Measurements from ENCODE around the gene LGALS9.

Gene LGALS9

DNA sequence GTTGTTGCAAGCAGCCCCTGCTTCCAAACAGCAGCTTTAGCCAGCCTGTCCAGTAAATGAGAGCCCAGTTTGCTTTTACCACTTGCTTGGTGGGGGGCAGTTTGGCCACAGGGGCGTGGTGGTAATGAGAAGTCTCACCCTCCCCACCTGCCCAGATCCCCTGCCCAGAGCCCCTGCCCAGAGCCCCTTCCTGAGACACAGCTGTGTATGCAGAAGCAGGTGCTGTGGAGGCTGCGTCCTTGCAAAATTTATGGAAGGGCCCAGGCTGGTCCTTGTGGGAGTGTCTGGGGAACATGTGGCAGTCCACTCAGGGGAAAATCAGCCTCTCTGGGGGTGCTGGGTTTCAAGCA lies 27.6 kb upstream of the LGALS9 start:
- Histone ChIP-seq H3K79me1 (replicated peaks; ENCODE audit: low read length, poor library complexity, severe bottlenecking) (peaks cover 3% of the 10 kb centered on the region), H3K4me1 (ENCODE audit: control insufficient read depth, insufficient read depth, low read depth, low read length) (peaks cover 7% of the 10 kb centered on the region), H3K9me3 (ENCODE audit: control insufficient read depth, low read length) (no peaks in the 10 kb centered on the region), H3K4me2 (ENCODE audit: low read length, poor library complexity, severe bottlenecking) (no peak overlapping the region), H2BK12ac (ENCODE audit: low read length in 2 of 2) (no peak overlapping the region), H4K91ac (ENCODE audit: low read length) (no peak overlapping the region), H3K36me3 (ENCODE audit: control insufficient read depth in 1 of 2, insufficient read depth in 2 of 2, low read depth in 1 of 2, low read length in 2 of 2) (peaks cover 55 to 56% of the 10 kb centered on the region in 2 experiments), H2AFZ (ENCODE audit: low read depth, low read length) (no peak overlapping the region), H3K9ac (ENCODE audit: low read length) (no peak overlapping the region), H2BK5ac (ENCODE audit: low read depth, low read length, poor library complexity, severe bottlenecking) (no peak overlapping the region), H3K4me3 (ENCODE audit: insufficient read depth in 1 of 2, low read depth in 1 of 2, low read length in 2 of 2) (no peak overlapping the region), H2BK15ac (ENCODE audit: low read depth, poor library complexity, severe bottlenecking) (no peak overlapping the region), H4K8ac (ENCODE audit: low read length) (no peak overlapping the region), H3K23ac (ENCODE audit: low read length in 2 of 2) (no peak overlapping the region), H2AK5ac (ENCODE audit: low read length, severe bottlenecking) (no peak overlapping the region), H3K4ac (ENCODE audit: low read depth in 1 of 2, low read length in 2 of 2) (no peak overlapping the region), H3K14ac (ENCODE audit: low read length in 2 of 2) (no peak overlapping the region), H3K18ac (ENCODE audit: low read depth in 1 of 2, low read length in 2 of 2) (no peak overlapping the region), H3K27ac (ENCODE audit: low read length, poor library complexity, severe bottlenecking) (no peak overlapping the region), H2BK120ac (ENCODE audit: low read depth, low read length) (no peak overlapping the region), H3K27me3 (ENCODE audit: control insufficient read depth in 1 of 2, insufficient read depth in 1 of 2, low read length in 2 of 2) (no peaks in the 10 kb centered on the region)
- DNase-seq, result no peak
- WGBS, result 75% methylated on average over 1 of the region's 2 CpGs

DNA sequence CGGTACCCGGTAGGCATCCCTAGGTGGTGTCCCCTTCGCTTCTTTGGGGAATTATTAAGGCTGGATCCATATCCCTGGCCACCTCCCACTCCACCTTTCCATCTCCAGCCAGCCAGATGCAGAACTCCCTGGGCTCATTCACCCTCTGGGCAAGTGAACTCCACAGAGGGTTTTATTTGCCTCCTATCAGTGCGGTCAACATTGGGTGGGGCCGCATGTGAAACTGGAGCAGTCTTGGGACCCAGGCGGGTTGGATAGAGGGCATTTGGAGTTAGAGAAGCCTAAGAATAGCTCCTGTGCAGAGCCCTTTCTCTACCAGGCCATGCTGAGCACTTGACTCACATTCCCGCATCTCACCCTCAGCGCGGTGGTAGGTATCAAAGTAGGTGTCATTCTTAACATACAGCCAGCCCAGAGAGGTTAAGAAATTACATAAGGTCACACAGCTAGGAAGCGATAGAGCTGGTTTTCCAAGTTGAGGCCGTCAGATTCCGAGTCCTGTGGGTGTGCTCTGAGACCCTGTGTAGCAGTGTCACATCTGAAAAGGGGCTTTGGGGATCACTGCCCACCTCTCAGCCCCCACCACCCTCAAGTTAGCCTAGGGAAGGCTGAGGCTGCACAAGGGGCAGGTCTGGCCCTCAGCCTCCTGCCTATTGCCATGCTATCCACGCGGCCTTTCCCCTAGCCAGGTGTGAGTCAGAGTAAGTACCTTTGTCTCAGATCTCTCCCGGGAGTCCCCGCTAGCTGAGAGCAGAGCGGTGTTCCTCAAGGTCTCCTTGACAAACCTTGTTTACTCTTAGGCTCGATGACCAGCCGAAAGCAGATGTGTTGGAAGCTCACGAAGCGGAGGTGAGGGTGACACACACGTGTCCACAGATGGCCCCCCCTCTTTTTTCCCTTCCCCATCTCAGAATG lies 26.9 kb upstream of the LGALS9 start:
- Histone ChIP-seq H3K27me3 (ENCODE audit: control insufficient read depth in 1 of 2, insufficient read depth in 1 of 2, low read length in 2 of 2) (no peaks in the 10 kb centered on the region), H3K4ac (ENCODE audit: low read depth in 1 of 2, low read length in 2 of 2) (no peak overlapping the region), H2BK12ac (ENCODE audit: low read length in 2 of 2) (no peak overlapping the region), H3K27ac (ENCODE audit: low read length, poor library complexity, severe bottlenecking) (no peak overlapping the region), H3K4me2 (ENCODE audit: low read length, poor library complexity, severe bottlenecking) (no peak overlapping the region), H3K4me1 (ENCODE audit: control insufficient read depth, insufficient read depth, low read depth, low read length) (peaks cover 7% of the 10 kb centered on the region), H2BK5ac (ENCODE audit: low read depth, low read length, poor library complexity, severe bottlenecking) (no peak overlapping the region), H3K18ac (ENCODE audit: low read depth in 1 of 2, low read length in 2 of 2) (no peak overlapping the region), H2AK5ac (ENCODE audit: low read length, severe bottlenecking) (no peak overlapping the region), H4K8ac (ENCODE audit: low read length) (no peak overlapping the region), H3K79me1 (replicated peaks; ENCODE audit: low read length, poor library complexity, severe bottlenecking) (peaks cover 3% of the 10 kb centered on the region), H4K91ac (ENCODE audit: low read length) (no peak overlapping the region), H2BK120ac (ENCODE audit: low read depth, low read length) (no peak overlapping the region), H3K4me3 (ENCODE audit: insufficient read depth in 1 of 2, low read depth in 1 of 2, low read length in 2 of 2) (no peak overlapping the region), H3K9me3 (ENCODE audit: control insufficient read depth, low read length) (no peaks in the 10 kb centered on the region), H3K14ac (ENCODE audit: low read length in 2 of 2) (no peak overlapping the region), H3K23ac (ENCODE audit: low read length in 2 of 2) (no peak overlapping the region), H2AFZ (ENCODE audit: low read depth, low read length) (no peak overlapping the region), H3K36me3 (ENCODE audit: control insufficient read depth in 1 of 2, insufficient read depth in 2 of 2, low read depth in 1 of 2, low read length in 2 of 2) (peaks cover 57 to 60% of the 10 kb centered on the region in 2 experiments), H2BK15ac (ENCODE audit: low read depth, poor library complexity, severe bottlenecking) (no peak overlapping the region), H3K9ac (ENCODE audit: low read length) (no peak overlapping the region)
- 97% methylated on average over 19 of the region's 22 CpGs for WGBS
- no peak for DNase-seq

DNA sequence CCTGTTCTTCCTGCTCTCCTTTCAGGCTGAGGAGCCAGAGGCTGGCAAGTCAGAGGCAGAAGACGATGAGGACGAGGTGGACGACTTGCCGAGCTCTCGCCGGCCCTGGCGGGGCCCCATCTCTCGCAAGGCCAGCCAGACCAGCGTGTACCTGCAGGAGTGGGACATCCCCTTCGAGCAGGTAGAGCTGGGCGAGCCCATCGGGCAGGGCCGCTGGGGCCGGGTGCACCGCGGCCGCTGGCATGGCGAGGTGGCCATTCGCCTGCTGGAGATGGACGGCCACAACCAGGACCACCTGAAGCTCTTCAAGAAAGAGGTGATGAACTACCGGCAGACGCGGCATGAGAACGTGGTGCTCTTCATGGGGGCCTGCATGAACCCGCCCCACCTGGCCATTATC lies 25.6 kb upstream of the LGALS9 start:
- DNase-seq, result no peak
- no peak overlapping the region for H4K8ac ChIP-seq (ENCODE audit: low read length)
- H3K4me2 ChIP-seq (ENCODE audit: low read length, poor library complexity, severe bottlenecking), result no peak overlapping the region
- no peak overlapping the region for H3K27ac ChIP-seq (ENCODE audit: low read length, poor library complexity, severe bottlenecking)
- H3K4me1 ChIP-seq (ENCODE audit: control insufficient read depth, insufficient read depth, low read depth, low read length), result peaks cover 8% of the 10 kb centered on the region
- H3K23ac ChIP-seq (ENCODE audit: low read length in 2 of 2), result no peak overlapping the region
- H3K14ac ChIP-seq (ENCODE audit: low read length in 2 of 2), result no peak overlapping the region
- peaks cover 68 to 69% of the 10 kb centered on the region in 2 experiments for H3K36me3 ChIP-seq (ENCODE audit: control insufficient read depth in 1 of 2, insufficient read depth in 2 of 2, low read depth in 1 of 2, low read length in 2 of 2)
- H2AFZ ChIP-seq (ENCODE audit: low read depth, low read length), result no peak overlapping the region
- no peak overlapping the region for H2AK5ac ChIP-seq (ENCODE audit: low read length, severe bottlenecking)
- no peak overlapping the region for H2BK120ac ChIP-seq (ENCODE audit: low read depth, low read length)
- no peak overlapping the region for H3K9ac ChIP-seq (ENCODE audit: low read length)
- H2BK12ac ChIP-seq (ENCODE audit: low read length in 2 of 2), result no peak overlapping the region
- H3K4me3 ChIP-seq (ENCODE audit: insufficient read depth in 1 of 2, low read depth in 1 of 2, low read length in 2 of 2), result no peak overlapping the region
- H3K79me1 ChIP-seq (replicated peaks; ENCODE audit: low read length, poor library complexity, severe bottlenecking), result peaks cover 3% of the 10 kb centered on the region
- no peak overlapping the region for H3K4ac ChIP-seq (ENCODE audit: low read depth in 1 of 2, low read length in 2 of 2)
- no peak overlapping the region for H2BK15ac ChIP-seq (ENCODE audit: low read depth, poor library complexity, severe bottlenecking)
- no peak overlapping the region for H2BK5ac ChIP-seq (ENCODE audit: low read depth, low read length, poor library complexity, severe bottlenecking)
- no peak overlapping the region for H3K18ac ChIP-seq (ENCODE audit: low read depth in 1 of 2, low read length in 2 of 2)
- no peaks in the 10 kb centered on the region for H3K27me3 ChIP-seq (ENCODE audit: control insufficient read depth in 1 of 2, insufficient read depth in 1 of 2, low read length in 2 of 2)
- WGBS, result 98% methylated on average over 25 of the region's 25 CpGs
- no peak overlapping the region for H4K91ac ChIP-seq (ENCODE audit: low read length)
- no peaks in the 10 kb centered on the region for H3K9me3 ChIP-seq (ENCODE audit: control insufficient read depth, low read length)

DNA sequence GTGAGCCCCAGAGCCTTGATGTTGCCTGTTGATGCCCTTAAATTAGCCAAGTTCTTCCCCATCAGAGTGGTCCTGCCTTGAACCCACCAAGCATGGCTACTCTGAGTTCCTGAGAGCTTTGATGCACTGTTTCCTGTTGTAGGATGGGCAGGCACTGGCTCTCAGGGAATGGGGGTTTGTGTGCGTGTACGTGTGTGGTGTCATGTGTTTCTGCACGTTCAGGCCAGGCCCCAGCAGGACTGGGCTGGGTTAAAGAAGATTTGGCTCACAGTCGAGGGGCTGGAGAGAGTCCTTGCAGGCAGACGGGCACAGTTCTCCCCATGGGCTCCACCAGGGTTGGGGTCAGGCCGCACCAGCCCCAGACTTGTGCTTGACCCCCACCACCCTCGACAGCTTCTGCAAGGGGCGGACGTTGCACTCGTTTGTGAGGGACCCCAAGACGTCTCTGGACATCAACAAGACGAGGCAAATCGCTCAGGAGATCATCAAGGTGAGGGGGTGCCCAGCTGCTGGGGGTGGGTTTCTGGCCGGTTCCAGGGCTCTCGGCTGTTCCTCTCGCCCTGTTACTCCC lies 23.4 kb upstream of the LGALS9 start:
- no peak overlapping the region for H3K23ac ChIP-seq (ENCODE audit: low read length in 2 of 2)
- H3K9ac ChIP-seq (ENCODE audit: low read length), result no peak overlapping the region
- no peaks in the 10 kb centered on the region for H3K27me3 ChIP-seq (ENCODE audit: control insufficient read depth in 1 of 2, insufficient read depth in 1 of 2, low read length in 2 of 2)
- H2BK15ac ChIP-seq (ENCODE audit: low read depth, poor library complexity, severe bottlenecking), result no peak overlapping the region
- peaks cover 3% of the 10 kb centered on the region for H3K79me1 ChIP-seq (replicated peaks; ENCODE audit: low read length, poor library complexity, severe bottlenecking)
- no peak overlapping the region for H4K8ac ChIP-seq (ENCODE audit: low read length)
- H3K14ac ChIP-seq (ENCODE audit: low read length in 2 of 2), result no peak overlapping the region
- no peak overlapping the region for H4K91ac ChIP-seq (ENCODE audit: low read length)
- no peak overlapping the region for H2AK5ac ChIP-seq (ENCODE audit: low read length, severe bottlenecking)
- WGBS, result 96% methylated on average over 16 of the region's 16 CpGs
- H3K4ac ChIP-seq (ENCODE audit: low read depth in 1 of 2, low read length in 2 of 2), result no peak overlapping the region
- H2BK12ac ChIP-seq (ENCODE audit: low read length in 2 of 2), result no peak overlapping the region
- no peak overlapping the region for H3K4me2 ChIP-seq (ENCODE audit: low read length, poor library complexity, severe bottlenecking)
- H3K27ac ChIP-seq (ENCODE audit: low read length, poor library complexity, severe bottlenecking), result no peak overlapping the region
- no peak for DNase-seq
- no peaks in the 10 kb centered on the region for H3K9me3 ChIP-seq (ENCODE audit: control insufficient read depth, low read length)
- no peak overlapping the region for H2BK120ac ChIP-seq (ENCODE audit: low read depth, low read length)
- H3K4me1 ChIP-seq (ENCODE audit: control insufficient read depth, insufficient read depth, low read depth, low read length), result peaks cover 8% of the 10 kb centered on the region
- peaks cover 70 to 73% of the 10 kb centered on the region in 2 experiments for H3K36me3 ChIP-seq (ENCODE audit: control insufficient read depth in 1 of 2, insufficient read depth in 2 of 2, low read depth in 1 of 2, low read length in 2 of 2)
- H2BK5ac ChIP-seq (ENCODE audit: low read depth, low read length, poor library complexity, severe bottlenecking), result no peak overlapping the region
- no peak overlapping the region for H2AFZ ChIP-seq (ENCODE audit: low read depth, low read length)
- H3K4me3 ChIP-seq (ENCODE audit: insufficient read depth in 1 of 2, low read depth in 1 of 2, low read length in 2 of 2), result no peak overlapping the region
- no peak overlapping the region for H3K18ac ChIP-seq (ENCODE audit: low read depth in 1 of 2, low read length in 2 of 2)

All from mesenchymal stem cell (in vitro differentiated cells and primary cell).